ENCODE results near the gene CDH2.

DNA sequence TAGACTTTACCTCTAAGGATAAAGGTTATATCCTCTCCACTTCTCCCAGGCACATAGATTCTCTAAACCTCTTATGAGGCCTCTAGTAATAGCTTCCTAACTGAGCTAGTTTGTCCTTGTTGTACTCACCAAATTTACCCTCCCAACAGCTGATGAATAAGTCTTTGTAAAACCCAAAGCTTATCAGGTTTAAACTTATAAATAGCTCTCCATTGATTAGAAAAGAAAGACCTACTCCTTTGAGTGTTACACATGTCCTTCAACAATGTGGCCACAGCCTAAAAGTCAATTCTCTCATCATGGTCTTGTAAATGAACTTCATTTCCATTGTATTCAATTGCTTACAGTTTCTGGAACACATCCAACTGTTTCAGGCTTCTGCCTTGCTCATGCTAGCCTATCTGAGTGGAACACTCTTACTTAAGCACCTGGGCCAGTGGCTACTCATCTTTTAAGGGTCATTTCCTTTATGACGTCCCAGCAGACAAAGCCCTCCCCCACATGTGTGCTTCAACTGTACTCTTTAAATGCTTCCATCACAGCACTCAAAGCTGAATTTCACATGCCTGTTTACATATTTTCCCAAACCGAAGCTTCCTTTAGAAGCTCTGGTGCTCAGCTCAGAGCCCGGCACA, 131.6 kb downstream of the CDH2 start:
- TF ChIP-seq, protein P1, sequence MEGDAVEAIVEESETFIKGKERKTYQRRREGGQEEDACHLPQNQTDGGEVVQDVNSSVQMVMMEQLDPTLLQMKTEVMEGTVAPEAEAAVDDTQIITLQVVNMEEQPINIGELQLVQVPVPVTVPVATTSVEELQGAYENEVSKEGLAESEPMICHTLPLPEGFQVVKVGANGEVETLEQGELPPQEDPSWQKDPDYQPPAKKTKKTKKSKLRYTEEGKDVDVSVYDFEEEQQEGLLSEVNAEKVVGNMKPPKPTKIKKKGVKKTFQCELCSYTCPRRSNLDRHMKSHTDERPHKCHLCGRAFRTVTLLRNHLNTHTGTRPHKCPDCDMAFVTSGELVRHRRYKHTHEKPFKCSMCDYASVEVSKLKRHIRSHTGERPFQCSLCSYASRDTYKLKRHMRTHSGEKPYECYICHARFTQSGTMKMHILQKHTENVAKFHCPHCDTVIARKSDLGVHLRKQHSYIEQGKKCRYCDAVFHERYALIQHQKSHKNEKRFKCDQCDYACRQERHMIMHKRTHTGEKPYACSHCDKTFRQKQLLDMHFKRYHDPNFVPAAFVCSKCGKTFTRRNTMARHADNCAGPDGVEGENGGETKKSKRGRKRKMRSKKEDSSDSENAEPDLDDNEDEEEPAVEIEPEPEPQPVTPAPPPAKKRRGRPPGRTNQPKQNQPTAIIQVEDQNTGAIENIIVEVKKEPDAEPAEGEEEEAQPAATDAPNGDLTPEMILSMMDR (IDR thresholded peaks at IDR 0.05): no peak
- TF ChIP-seq POLR2AphosphoS5 (IDR thresholded peaks at IDR 0.05; ENCODE audit: low read depth, low read length): no peak
- TF ChIP-seq, protein P2, sequence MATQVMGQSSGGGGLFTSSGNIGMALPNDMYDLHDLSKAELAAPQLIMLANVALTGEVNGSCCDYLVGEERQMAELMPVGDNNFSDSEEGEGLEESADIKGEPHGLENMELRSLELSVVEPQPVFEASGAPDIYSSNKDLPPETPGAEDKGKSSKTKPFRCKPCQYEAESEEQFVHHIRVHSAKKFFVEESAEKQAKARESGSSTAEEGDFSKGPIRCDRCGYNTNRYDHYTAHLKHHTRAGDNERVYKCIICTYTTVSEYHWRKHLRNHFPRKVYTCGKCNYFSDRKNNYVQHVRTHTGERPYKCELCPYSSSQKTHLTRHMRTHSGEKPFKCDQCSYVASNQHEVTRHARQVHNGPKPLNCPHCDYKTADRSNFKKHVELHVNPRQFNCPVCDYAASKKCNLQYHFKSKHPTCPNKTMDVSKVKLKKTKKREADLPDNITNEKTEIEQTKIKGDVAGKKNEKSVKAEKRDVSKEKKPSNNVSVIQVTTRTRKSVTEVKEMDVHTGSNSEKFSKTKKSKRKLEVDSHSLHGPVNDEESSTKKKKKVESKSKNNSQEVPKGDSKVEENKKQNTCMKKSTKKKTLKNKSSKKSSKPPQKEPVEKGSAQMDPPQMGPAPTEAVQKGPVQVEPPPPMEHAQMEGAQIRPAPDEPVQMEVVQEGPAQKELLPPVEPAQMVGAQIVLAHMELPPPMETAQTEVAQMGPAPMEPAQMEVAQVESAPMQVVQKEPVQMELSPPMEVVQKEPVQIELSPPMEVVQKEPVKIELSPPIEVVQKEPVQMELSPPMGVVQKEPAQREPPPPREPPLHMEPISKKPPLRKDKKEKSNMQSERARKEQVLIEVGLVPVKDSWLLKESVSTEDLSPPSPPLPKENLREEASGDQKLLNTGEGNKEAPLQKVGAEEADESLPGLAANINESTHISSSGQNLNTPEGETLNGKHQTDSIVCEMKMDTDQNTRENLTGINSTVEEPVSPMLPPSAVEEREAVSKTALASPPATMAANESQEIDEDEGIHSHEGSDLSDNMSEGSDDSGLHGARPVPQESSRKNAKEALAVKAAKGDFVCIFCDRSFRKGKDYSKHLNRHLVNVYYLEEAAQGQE (IDR thresholded peaks at IDR 0.05; ENCODE audit: insufficient read depth in 1 of 2, low read depth in 2 of 2, low read length in 1 of 2): no peak
- TF ChIP-seq SIN3A (IDR thresholded peaks at IDR 0.05; ENCODE audit: borderline replicate concordance, insufficient read depth, low read depth, low read length): no peak
- no peak for TF ChIP-seq TCF7L2 (IDR thresholded peaks at IDR 0.05; ENCODE audit: low read depth, low read length)
